HUDEP-2 (cell line): ENCODE measurements around the gene CLSTN2.

Experiments
- DNase-seq, 76 experiments: peaks; one replicate each; lab custom pipeline; 2025; ENCODE audit not compliant: unreplicated experiment in 76 of 76; lab: John Stamatoyannopoulos, UW

Gene CLSTN2

DNA sequence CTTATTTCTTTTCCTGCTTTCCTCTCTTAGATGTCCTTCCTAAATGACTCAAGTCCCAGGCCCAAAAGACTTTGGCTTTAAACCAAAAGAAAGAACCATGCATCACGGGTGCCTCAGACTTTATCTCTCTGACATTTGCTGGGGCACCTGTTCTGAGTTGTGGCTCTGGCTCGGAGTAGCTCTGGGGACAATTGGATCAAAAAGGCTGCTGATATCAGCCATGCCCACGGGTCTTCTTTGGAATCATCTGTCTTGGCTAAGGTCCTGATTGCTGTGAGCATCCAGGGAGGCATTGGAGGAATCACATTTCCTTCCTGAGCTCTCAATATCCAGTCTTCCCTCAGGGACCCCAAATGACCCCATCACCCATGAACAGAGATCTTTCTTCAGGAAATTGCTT is 59.9 kb downstream of the CLSTN2 start:
- DNase-seq = no peak

DNA sequence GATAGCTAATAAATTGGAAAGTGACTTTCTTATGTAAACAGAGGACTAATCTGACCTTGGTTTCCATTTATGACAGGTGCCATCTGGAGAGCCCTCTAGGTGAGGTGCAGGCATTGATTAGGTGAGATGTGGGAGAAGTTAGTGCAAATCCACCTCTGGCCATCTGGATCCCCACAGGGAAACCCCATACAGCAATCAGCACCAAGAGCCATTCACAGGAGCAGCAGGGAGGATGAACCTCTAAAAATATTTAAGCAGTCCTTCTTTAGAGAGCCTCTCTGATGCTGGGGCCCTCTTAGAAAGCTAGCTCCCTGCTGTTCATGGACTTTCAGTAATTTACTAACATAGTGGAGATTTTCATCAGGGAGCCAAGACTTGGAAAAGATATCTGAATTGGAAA is 69.3 kb downstream of the CLSTN2 start:
- no peak for DNase-seq

DNA sequence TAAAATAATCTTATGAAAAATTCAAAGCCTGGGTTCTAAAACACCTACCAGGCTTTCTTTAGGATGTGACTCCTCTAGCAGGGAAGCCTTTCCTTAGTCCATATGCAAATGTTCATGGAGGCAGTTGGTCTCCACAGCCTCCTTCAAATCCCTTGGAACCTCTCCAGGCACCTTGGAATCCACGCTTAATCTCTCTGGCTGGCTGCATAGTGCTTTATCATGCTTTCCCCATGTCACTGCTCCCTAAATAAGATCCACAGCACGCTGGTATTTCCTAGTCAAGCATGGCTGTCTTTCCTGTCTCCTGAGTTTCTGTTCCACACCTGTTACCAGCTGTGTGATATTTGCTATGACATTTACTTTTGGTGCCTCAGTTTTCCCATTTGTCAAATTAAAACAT is 71.3 kb downstream of the CLSTN2 start:
- DNase-seq = no peak

DNA sequence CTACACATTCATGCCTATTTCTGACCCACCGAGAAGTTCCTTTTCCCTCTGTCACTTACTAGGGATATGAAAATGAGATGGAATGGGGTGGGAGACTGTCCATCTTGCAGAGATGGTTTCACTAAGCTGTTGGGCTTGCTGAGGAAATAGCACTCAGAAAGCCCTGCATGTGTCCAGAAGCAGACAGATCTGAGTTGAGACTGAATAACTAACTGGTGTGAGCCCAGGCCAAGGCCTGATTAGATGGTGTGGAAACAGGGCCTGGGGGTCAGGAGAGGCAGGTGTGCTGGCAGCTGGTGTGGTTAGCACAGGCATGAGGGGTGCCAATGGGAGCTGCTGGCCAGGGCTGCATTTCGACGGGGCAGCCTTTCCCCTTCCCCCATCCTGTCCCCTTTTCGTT is 72.1 kb downstream of the CLSTN2 start:
- DNase-seq = no peak

DNA sequence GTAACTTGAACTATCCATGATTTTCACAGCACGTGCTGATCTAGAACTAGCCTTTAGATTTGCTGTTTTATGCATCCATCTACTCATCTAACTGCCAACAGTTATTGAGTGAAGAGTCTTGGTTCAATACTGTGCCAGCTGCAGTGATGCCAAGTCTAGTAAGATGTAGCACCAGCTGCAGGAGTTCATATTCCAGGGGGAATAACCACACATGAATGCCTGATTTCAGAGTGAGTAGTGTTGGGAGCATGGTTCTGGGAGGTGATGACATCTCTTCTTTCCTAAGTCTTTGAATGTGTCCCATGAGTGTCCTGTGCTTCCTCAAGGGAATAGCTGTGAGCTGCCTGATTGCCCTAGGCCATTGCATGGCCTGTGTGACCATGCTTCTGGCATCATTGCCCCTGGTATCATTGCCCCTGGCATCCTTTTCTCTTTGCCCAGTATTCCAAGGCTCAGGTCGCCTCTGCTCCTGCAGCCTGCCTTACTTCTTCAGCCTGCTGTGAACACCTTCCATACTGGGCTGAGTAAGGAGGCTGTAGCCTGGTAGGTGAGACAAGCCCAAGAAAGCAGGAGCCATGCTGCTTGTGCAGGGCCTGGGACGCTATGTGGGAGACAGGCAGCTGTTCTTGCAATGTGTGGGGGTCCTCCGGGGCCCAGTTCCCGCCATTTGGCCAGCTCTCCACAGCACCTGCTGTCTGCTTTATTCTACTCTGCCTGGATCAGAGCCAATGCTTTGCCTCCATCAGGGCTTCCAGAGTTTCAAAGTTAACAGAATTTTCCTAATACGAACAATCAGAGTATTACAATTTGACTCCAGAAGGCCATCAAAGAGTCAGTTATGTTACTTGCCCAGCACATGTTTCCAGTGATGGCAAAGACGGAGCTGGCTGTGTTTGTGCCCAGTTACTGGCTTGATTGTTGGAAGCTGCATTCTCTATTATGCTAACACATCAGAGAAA is 73.2 kb downstream of the CLSTN2 start:
- no peak for DNase-seq

DNA sequence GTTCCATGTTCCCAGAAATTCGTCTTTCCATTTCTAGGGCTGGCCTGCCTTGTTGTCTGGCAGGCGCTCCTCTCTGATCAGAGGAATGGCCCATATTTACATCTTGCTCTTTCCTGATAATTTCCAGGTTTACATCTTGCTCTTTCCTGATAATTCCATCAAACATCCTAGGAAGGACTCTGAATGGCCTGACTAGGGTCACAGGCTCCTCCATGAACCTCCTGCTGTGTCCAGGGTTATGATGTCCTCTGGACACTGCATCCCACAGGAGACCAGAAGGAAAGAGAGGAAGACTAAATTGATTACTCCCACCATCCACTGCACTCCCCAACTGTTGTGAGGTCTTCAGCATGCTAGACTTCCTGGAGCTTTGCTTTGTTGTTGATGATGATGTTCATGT is 75.4 kb downstream of the CLSTN2 start:
- no peak for DNase-seq

DNA sequence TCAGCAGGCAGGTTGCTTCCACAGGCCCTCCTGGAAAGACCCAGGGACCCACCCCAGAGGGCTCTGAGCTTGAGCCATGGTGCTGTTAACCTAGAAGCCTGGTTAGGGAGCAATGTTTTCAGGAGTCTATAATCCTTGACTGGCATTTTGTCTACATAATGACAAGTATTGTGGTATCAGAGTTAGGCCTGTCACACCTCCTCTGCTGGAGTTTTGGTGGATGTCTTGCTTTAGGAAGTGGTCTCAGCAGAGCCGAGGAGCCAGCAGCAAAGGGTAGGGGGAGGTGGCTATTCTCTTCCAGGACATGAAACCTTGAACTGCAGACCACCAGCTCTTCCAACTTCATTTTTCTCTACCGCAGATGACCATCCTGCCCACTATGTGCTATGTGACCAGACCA is 76.1 kb downstream of the CLSTN2 start:
- no peak for DNase-seq

DNA sequence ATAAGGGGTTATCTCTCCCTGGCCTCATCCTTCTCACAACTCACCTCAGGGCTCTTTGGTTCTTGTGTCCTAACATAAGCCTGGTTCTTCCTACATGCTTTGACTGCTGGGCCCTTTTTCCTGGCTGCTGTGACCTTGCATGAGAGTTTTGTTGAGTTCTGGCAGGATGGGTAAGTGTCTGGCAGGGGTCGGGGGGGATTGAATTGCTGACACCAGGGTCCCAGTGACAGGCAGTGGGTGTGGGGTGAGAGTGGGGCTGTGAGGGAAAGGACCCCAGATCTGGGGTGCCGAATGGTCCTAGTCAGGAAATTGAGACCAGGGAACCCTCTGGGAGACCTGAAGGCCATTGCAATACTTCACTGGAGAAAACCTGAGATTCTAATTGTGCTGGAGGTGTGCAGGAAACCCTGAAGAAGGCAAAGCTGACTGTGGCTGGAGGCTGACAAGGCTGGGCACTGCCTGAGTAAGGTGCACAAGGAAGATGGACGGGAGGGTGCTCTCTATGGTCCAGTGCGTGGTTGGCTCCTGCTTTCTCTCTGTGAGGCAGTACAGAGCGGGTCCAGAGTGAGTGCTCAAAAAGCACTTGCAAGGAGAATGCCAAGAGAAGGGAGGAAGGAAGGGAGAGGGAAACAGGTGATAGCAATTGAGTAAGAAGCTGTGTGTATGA is 76.8 kb downstream of the CLSTN2 start:
- no peak for DNase-seq

DNA sequence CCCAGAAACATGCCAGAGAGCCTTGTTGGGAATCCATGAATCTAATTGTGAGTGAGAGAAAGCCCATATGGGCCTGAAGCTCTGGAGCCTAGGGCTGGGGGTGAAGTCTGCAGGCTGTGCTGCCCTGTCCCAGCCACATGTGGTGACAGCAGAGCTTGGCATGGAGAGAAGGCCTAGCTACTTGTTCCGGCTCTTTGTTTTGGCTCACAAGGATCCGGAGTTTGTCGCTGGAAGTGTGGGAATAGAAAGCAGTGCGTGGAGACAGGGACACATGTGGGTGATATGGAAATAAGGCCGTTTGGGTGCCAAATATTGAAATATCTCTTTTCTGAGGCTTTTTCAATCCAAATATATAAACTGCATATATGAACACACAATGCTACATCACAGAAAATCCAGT is 78.2 kb downstream of the CLSTN2 start:
- no peak for DNase-seq

DNA sequence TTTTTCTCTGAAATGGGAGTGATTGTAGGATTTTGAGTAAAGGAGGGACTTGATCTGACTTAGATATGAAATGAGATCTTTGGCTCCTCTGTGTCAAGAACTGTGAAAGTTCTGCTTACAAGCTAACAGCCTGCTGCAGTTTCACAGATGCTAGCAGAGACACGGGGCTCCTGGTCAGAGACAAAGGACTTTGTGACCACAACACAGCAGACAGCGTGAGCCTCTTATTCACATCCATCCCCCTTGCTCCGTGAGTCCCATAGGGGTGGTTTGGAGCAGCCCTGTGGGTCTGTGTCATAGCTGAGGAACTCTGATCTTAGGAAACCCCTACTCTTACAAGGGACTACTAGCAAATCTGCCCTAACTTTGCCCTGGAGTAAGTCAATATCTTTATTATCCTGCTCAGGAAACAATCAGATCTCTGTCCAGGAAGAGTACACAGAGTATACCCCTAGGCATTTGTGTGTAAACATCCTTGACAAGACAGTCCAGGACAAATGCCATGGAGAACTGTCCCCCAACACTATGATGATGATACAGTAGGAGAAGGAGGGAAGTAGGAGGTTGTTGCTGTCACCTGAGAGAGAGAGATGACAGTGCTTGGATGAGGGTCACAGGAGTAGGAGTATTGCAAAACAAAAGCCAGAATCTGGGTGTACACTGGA is 80.0 kb downstream of the CLSTN2 start:
- DNase-seq = no peak

DNA sequence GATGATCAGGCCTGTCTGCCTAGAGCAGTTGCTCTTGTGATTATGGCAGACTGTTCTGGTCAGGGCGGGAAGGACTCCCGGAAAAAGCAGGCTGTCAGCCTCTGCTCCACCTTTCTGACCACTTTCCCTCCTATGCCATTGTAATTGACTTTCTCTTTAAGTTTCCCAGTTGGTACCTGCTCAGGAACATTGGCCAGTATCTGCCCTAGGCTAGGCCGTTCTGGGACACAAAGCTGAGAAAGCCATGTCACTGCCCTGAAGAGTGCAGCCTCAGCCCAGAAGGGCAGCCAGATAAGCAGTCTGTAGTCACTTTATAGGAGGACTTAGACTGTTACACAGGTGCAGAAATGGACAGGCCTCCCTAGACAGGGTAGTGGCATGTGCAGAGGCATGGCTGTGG is 80.8 kb downstream of the CLSTN2 start:
- no peak for DNase-seq

DNA sequence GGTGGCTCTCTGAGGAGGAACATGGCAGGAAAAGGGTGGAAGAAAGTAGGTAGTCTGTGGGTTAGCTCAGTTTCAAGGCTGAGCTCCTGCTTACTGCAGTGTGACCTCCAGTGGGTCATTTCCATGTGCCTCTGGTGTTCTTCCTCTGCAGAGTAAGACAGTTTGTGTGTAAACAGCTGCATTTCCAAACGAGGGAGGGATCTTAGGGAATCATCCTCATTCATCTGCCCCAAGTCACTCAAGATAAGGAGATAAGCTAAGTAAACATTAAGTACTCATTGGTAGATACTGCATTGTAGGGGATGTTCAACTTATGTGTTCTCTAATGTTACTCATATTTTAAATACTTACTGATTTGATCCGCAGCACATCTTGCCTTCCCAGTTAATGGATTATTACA is 83.6 kb downstream of the CLSTN2 start:
- no peak for DNase-seq

DNA sequence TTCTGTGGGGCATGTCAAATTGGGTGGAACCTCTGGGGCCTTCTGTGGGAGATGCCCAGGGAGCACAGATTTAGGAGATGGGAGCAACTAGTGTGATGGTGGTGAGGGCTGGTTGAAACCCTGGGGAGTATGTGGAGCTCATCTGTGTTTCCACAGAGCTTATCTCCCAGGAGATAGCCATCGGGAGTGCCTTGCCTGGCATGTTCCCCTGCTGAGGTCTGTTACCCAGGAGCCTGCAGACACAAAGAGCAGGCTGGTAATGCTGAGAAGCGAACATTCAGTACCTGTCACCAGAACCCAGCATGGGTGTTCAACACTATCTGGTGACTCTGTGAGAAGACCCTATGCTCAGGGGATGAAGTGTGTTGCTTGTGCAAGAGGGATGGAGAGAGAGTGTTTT is 85.0 kb downstream of the CLSTN2 start:
- no peak for DNase-seq

DNA sequence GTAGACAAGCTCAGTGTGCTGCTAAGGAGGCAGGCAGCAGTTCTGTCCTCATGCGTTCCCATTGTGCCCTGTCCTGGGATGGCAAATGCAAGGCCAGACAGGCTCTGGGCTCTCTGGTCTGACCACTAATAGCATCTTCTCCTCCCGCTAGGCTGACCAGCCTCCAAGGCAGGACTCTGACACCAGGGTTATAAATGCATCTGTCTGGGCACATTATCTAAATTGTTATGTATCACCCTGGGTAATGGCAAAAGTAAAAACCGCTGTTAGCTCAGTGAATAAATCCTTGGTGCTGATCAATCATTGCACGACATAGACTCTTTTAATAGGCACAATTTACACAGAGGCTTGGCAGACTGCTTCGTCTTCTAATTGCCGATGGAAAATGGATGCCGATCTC is 85.6 kb downstream of the CLSTN2 start:
- no peak for DNase-seq

DNA sequence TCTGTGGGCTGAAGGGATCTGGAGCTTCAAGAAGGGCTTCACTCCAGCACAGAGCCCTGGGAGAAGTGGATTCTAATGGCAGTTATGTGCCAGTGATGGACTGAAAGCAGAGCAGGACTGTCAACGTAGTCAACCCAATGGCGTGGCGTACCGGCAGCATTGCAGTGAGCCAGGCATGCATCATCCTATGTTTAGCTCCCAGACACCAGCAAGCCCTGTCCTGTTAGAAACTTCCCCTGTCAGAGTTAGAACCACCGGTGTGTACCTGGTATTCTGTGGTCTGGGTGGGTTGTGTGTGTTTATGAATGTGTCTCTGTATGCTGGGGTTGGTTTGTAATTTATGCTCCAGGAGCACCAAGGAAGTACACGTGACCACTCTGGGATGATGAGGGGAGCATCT is 86.3 kb downstream of the CLSTN2 start:
- DNase-seq = no peak

DNA sequence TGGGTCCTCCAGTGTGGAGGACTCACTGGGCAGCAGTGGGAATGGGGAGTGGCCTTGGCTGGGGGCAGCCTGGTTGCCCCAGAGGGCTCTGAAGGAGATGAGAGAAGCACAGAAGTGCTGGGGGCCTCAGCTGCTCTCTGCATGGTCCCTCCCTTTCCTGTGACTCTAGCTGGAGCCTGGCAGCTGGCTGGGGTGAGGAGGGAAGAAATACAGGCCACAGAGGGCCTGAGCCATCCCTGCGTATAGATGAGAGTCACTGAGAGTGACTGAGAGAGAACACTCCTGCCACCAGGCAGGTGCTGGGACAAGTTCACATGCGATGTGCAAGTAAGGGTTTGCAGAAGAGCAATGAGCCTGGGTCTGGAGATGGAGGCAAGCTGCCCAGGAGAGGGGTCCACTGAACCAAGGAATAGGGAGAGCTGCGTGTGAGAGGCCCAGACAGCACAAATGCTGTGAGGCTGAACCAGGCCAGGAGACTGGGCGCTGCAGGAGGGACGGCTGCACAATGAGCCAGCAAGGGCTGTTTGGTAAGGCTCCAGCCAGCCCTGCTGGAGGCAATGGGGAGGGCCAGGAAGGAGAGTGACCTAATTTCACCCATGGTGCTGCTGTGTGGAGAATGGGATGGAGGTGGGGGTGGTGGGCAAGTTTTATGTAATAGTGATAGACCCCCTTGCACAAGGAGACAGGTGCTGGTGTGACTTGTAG is 87.2 kb downstream of the CLSTN2 start:
- no peak for DNase-seq

DNA sequence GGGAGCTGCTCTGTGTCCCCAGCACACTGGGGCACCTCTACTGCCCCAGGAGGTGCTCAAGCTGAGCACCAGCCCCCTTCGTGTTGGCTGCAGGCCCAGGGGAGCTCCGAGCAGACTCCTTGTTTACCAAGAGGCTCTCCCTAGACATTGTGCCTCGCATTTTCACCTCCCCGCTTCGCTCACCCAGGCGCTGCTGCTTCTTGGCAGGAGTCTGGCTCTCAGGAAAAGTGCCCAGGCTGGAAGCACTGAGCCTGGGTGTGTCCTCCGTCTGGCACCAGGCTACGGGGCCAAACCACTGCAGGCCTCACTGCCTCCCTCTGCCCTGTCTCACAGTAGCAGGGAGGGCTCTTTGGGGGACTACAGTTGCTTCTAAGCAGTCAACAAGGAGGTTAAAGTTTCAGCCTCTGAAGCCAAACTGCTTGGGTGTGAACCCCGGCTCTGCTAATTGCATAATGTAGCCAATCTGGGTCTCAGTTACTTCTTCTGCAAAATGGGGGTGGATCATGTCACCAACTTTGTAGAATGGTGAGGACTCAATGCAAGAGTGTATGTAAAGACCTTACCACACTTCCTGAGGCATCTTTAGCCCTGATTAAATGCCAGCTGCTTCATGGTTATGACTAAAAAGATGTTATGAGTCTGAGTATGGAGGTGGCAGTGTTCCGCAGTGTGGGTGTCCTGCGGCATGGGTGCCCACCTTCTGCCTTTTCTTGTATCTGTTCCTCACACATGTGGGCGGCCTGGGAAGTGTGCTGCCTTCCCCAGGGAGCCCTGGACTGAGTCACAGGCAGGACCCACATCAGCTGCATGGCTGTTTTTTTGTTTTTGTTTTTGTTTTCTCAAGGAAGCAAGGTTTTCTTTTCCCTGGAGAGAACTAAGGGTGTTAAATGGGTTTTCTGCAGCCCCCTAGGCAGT is 88.9 kb downstream of the CLSTN2 start:
- DNase-seq = no peak

DNA sequence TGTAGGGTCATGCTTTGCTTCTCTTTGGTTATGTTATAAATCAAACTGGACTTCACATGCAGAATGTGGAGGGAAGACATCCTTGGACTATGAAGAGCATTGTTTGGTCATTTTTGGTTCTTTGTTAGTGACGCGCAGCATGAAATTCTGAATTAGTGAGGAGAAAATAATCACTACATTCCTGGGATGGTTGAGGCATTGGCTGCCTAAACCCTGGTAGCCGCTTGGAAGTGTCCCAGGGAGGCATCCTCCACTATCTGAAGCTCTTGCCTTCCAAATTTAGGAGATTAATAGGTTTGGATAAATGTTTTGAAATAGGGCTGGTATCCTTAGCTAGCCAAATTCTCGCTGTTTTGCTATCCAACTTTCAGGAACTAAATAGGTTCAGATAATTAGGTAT is 96.2 kb downstream of the CLSTN2 start:
- DNase-seq = no peak

DNA sequence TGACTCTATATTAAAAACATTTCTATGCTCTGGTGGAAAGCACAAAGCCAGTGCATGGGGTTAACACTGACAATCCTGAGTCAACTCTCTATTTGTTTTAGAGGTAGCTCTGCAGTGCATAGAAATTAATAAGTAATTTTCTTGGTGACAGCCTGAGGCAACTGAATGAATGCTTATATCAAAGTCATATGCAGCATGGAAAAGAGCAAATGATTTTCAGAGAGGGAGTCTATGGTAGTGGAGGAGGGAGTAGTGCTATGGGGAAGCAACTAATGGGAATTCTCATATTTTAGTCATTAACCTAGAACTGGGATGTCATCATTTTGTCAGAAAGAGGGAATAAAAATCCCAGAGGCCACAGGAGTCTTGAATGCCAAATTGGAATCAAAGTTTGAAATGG is 99.1 kb downstream of the CLSTN2 start:
- no peak for DNase-seq

DNA sequence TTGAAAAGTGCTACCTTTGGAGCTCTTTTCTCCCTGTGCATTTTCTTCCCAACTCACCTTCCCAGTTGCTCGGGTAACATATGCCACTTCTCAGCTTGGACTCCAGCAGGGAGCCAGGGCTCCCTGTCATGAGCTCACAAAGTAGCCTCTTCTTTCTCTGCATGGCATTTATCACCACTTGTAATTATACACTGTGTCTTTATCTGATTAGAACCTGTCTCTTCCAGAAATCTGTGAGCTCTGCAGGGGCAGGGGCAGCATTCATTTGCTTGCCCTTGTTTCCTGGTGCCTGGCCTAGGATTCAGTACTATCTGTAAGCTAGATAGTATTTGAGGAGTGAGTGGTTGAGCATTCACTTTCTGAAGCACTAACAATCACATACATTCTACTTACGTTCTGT is 100.9 kb downstream of the CLSTN2 start:
- DNase-seq = no peak
